ENCODE data around the gene PRR20G.

PRR20G gene

DNA sequence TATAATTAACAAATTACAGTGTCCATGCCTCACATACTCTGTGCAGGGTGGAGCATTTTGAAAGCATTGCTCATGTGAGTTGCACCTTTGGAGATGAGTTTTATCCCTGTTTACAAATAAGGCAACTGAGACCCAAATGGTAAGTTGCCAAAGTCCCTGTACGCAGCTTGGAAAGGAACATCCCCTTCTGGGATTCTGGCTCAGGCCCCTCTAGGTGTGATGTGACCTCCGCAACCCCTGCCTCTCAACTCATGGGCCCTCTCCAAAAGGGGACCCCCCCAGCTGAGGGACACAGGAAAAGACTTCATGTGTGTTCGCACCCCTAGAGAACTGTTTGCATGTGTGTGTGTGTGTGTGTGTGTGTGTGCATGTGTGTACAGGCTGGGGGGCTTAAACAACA is 25.3 kb downstream of the PRR20G start:
- no peak for DNase-seq

DNA sequence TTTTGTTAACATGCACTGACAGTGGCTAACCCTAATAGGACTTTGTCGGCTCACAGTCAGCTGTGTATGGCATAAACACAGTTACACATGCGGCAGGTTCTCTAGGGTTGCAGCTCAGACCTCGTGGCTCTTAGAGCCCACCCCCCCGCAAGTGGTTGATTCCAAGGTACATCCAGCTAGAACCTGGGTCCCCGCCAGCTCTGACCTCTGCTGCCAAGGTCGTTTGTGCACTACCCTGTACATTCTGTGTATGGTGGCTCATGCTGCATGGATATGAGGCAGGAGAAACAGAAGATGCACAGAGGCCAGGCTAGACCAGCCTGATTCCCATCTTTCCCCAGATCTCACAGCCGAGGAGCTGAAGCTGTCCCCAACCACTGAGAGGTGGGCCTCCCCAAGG is 25.9 kb downstream of the PRR20G start:
- no peak for DNase-seq

DNA sequence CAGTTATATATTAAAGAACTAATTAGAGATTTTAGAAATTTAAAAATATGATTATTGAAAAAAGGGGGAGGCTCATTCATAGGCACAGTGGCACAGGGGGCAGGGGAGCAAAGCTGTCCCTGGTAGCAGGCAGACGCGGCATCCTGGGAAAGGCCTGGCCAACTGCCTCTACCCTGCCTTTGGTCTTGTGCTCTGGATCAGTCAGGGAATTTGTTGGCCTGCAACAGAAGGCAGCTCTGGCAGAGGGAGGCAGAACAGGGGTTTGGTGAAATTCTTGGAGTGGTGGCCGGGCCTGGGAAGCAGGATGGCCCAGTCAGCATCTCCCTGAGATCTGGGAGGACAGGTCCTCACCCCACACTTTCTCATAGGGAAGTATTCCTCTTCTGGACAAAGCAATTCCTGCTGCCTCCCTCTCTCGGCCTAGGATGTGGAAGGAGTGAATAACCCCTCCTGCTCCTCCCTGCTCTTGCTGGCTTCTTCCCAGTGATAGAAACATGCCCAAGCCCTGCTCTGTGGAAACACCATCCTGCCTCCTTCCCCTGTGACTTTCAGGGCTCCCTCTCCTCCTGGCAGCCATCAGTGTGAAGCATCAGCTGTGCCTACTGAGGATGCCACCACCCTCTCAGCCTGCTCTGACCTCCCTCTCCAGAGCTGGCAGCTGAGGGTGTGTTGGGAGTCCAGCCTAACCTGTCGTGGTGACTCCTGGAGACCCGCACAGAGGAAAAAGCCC is 26.9 kb downstream of the PRR20G start:
- no peak for DNase-seq

DNA sequence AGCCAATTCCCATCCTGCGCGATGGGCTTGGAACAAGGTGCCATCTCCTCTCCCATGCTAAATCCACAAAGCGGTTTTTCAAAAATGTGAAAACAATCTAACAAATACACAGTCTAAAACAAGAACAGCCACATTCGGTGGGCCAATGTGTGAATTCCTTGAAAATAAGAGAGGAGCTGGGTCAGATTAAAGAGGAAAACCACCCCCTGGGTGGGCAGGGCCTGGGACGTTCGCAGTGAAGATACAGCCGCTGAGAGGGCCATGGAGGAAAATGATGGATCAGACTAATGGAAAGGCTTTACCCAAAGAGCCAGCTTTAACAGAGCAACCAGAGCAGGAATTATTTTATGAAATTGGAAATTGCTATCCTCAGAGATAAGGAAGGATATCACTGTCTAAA is 27.4 kb downstream of the PRR20G start:
- no peak for DNase-seq

DNA sequence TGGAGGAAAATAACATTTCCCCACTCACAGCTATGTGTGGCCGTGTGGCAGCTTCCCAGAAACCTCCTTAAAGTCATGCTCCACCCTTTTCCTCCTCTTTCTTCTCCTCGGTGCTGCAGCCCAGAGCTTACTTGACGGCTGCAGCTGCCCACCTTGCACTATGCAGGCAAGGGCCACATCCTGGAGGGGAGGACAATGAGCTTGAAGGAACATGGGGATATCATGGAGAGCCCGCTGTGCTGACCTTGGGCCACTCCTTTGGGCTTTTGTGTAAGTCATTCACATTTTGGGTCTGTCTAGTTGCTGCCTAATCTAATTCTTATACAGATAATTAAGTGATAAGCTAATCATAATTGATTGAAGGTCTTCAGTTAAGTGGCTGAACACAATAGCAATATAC is 28.0 kb downstream of the PRR20G start:
- DNase-seq = no peak

DNA sequence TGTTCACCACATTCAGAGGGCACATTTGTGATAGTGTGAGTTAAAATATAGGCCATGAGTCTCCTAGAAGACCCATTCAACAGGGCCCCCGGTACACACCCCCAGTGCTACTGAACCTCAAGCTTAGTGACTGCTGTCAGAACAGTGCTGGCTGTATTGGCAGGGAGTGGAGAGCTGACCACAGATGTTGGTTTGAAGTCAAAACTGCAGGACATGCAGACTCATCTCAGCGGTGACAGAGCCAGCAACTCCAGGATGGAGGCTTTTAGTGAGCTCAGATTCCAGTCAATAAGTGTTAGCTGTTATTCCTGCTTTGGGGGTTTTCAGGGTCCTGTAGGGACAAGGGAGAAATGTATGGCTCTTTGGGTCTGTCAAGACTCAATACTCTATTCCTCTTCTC is 29.1 kb downstream of the PRR20G start:
- no peak for DNase-seq

DNA sequence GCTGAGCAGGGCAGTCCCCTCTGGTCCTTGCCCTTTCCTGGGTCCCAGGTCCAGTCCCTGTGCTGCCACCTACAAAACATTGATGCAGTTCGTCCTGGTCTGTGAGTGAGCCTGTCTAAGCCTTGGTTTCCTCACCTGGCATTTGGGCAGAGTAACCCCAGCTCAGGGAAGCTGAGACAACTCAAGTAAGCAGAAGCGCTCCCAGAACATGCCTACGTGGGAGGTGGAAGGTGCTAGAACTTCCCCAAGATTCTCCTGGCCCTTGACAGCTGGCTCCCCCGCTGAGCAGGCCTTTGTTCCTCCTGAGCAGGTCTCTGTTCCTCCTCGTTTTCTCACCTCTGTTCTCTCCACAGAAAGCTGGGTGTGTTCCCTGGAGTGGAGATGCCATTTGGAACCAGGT is 30.5 kb downstream of the PRR20G start:
- DNase-seq = no peak

DNA sequence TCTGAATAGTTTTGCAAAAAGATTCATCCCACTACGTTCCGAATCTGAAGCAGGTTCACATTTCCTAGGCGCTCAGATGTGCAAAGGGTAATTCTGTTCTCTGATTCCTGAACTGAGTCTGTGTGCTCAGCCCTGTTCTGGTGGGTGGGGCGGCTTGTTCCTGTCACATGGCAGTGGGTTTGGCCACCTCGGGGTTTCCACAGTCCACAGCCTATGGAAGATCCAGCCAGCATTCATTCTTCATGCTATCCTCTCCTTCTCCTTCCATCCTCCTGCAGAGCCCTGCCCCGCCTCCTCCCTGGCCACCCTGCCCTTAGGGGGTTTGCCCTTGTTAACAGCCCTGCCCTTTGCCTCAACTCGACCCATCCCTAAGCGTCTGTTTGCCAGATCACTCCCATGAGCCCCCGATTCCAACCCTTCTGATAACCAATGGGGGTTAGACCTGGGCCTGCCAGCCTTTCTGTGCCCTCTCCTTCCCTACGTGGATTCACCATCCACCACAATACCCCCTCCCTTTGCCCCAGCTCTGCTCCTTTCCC is 31.0 kb downstream of the PRR20G start:
- no peak for DNase-seq

DNA sequence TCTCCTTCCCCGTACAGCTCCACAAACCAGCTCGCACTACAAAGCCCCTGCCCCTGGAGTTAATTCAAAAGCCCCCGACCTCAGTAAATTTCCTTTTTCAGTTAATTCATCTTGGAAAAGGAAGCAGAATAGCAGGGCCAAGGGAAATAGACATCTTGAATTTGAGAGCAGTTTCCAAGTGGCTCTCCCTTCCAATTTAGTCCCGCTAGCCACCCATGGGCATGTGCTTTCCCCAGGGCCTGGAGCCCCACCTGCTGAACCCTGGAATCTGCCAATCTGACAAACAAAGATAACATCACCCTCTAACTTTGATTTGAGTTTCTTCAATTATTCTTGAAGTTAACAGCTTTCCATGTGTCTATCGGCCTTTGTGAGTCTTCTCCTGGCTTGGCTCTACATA is 31.7 kb downstream of the PRR20G start:
- DNase-seq = no peak

DNA sequence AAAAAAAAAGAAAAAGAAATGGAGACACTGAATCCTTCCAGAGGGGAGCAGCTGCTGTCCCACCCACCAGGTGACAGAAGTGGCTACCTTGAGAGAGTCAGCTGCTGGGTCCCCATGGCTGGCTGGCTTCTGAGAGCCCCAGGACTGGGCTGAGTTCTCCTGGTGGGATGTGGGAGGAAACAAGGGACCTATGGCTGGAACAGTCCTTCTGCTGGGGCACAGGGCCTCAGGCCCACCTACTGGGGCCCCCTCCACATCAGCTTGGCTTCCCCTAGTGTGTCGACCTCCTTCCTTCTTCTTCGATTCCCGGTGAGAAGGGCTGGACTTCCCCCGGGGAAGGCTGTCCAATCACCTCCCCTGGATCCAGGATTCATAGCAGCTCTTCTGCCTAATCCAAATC is 32.3 kb downstream of the PRR20G start:
- DNase-seq = no peak

DNA sequence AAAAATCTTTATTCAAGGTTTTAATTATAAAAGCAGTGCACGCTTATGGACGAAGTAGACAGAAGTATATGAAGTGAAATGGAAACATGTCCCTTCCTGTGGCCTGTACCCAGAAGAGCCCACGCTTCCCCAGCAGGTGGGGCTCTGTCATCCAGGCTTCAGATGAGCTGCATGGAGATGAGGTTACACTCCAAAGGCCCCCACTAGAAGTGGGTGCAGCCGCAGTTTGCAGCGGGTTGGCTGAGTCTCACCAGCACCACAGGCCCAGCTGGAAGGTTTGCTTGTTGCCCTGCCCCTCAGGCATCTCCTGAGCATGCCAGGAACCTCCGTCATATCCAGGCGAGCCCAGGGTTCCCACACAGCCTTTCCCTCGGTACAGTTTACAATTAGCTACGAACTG is 33.1 kb downstream of the PRR20G start:
- DNase-seq = no peak

DNA sequence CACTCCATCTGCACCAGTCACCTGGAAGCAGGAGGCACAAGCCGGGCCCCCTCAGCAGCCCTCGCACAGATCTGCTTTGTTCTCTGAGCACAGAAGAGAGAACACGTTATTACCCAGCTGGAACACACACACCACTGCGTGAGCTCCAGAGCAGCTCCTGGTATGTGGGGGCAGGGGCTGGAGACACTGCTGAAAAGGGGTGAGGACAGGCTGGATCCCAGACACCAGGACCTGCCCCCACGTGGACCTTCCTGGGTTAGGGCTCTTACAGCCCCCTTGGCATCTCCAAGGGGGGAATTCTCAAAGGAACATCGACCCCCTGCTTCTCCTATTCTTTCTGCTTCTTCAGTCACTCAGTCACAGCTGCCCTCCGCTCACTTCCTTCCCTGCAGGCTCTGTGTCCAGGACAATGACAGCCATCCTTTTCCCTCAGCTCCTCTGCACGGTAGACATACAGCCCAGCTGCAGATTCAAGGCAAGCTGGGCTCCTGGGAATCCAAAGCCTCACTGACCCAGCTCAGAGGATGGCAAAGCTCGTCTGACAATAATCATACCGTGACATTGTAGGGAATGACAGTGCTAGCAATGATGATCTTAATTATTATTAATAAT is 33.7 kb downstream of the PRR20G start:
- DNase-seq = no peak

DNA sequence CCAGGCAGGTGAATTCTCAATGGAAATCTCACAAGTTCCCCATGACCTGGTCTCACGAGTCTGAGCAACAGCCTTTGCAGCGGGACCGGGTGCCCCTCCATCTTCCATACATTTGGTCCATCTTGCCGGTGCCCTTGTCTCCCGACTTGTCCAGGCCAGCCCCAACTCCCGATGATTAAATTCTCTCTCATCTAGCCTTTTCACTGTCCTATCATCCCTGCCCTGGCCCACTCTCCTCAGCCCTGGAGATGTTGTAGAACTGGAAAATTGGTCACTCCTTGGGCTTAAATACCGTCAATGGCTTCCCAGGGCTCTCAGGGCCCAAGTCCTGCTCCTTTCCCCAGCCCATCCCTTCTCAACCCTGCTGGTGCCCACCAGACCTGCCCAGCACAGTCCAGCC is 34.4 kb downstream of the PRR20G start:
- DNase-seq = no peak

DNA sequence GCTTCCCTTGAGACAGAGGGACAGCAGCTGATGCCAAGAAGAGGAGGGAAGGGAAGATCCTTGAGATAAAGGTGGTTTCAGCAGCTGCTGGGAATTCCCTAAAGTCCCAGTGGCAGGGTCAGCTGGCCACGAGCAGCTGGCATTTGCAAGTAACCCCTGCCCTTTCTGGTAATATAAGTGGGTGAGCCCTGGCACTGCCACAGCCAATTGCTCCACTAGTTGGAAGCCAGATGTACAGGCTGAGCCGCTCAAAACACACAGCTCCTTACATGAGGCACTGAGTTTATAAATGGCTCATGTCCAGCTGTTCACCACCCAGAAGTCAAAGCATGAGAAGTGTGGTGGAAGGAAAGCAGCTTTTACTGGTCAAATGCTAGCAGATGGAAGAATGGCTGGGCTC is 35.4 kb downstream of the PRR20G start:
- DNase-seq = no peak

DNA sequence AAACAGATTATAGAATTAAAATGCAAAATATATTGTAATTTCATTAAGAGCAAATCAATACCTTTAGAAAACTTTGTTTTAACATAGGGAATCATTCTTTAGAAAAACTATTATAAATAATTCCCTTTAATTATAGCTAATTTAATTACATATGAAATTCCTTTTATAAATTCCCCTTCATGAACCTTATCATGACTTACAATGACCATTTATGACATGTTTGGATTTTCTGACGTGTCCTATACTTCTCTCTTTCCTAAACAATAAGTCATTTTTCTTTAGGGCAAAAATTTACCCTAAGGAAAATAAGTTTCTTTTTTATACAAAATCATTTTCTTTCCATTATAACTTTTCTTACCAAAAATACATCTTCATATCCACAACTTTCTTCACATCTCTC is 37.8 kb downstream of the PRR20G start:
- no peak for DNase-seq

DNA sequence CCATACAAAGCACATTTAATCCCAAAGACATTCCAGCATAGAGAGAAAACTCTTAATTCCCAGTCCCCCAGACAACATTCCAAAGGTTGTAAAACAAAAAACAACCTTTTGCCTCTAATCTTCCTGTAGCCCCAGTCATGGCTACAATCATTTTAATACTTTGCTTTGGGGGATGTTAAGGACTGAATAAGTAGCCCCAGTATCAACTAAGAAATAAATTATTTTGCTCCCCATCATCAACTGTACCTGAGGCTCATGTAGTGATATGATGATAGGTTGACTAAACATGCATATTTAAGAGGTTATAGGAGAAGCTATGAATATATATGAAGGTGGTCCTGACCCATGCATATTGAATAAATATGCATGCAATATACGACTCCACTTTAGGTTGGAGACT is 40.6 kb downstream of the PRR20G start:
- DNase-seq = no peak

DNA sequence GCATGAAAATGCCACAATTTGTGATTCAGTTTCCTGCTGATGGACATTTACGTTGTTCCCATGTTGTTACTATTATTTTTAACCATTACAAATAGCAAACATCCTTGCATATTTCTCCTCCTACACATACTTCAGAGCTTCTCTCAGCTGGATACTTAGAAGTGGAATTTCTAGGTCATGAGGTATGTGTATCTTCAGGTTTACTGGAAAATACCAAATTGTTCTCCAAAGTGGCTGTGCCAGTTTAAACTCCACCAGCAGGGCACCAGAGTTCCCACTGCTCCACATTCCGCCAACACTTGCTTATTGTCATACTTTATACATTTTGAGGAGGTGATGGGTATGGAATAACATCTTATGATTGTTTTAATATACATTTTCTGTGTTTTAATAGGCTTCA is 49.2 kb downstream of the PRR20G start:
- DNase-seq = no peak

DNA sequence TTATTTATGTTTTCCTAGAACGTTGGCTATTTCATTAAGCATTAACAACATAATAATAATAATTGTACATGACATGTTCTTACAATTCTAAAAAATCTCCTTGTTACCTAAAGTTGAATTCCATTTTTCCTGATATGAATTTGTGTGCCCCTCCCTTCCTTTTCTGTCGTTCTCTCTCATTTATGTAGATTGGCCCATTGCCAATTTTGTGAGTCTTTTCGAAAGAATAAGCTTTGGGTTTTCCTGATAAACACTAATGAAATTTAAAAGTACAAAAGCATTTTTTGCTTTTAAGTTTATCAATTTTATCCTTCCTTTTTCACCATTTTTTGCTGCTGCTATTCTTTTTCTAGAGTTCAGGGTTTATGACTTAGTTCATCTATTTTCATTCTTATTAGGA is 50.0 kb downstream of the PRR20G start:
- no peak for DNase-seq

DNA sequence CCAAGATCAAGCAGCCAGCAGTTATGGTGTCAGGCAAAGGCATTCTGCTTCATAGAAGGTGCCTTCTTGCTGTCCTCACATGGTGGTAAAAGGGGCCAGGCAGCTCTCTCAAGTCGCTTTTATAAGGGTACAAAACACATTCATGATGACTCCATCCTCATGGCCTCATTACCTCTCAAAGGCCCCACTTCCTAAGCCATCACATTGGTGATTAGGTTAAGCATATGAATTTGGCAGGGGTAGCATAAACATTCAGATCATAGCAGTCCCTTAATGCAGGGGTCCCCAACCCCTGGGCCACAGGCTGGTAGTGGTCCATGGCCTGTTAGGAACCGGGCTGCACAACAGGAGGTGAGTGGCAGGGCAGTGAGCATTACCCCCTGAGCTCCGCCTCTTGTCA is 52.1 kb downstream of the PRR20G start:
- DNase-seq = no peak

DNA sequence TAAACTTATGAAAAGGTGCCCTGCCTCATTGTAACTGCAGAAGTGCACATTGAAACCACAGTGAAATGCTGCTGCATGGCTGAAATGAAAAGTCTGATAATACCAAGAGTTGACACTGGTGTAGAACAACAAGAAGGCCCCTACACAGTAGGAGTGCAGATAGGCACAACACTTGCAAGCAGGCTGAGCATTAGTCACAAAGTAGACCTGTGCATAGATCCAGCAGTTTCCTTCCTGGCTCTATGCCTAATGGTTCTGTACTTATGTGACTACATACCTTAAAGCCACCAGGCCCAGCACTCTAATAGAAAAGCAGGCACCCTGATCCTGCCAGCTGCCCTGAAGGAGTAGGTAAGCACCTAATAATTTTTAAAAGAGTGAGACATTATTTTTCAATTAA is 53.1 kb downstream of the PRR20G start:
- DNase-seq = no peak

Data from stimulated activated CD4-positive, alpha-beta T cell treated with anti-CD3 and anti-CD28 coated beads, Interleukin-2, amount 100 ng/mL, for 48 hours (primary cell).